B cell (primary cell): Measurements from ENCODE around the gene CARMIL1.

Experiments used
- EZH2 ChIP-seq: IDR thresholded peaks from 2 replicates; pipeline ENCODE4 v1.6.1; 2012; ENCODE audit warnings: borderline replicate concordance, low read depth, mild to moderate bottlenecking, moderate library complexity, low read length; ENCODE audit not compliant: insufficient read depth, poor library complexity, severe bottlenecking
- TF ChIP-seq, protein P1 (sequence below): fragments of 200-600 bp; IDR thresholded peaks from one replicate; pipeline ENCODE4 v1.8.0; 2022; ENCODE audit warnings: antibody characterized with exemption, mild to moderate bottlenecking

DNA sequence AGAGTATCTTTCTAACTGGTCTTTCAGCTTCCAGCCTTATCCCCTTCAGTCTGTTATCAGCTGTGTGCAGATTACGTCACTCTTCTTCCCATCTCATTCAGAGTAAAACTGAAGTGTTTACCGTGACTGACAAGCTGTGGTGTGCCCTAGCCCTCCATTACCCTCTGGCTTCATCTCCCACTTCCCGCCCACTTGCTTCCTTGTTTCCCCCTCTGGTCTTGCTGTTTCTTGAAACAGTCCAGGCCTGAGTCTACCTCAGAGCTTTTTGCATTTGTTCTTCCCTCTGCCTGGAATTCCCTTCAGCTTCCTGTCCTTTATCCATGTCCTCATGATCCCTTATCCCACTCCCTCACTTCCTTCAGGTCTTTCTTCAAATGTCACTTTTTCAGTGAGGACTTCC, 66.9 kb downstream of the CARMIL1 start:
- TF ChIP-seq, protein P1, sequence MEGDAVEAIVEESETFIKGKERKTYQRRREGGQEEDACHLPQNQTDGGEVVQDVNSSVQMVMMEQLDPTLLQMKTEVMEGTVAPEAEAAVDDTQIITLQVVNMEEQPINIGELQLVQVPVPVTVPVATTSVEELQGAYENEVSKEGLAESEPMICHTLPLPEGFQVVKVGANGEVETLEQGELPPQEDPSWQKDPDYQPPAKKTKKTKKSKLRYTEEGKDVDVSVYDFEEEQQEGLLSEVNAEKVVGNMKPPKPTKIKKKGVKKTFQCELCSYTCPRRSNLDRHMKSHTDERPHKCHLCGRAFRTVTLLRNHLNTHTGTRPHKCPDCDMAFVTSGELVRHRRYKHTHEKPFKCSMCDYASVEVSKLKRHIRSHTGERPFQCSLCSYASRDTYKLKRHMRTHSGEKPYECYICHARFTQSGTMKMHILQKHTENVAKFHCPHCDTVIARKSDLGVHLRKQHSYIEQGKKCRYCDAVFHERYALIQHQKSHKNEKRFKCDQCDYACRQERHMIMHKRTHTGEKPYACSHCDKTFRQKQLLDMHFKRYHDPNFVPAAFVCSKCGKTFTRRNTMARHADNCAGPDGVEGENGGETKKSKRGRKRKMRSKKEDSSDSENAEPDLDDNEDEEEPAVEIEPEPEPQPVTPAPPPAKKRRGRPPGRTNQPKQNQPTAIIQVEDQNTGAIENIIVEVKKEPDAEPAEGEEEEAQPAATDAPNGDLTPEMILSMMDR = no peak
- no peak for TF ChIP-seq EZH2
